ENCODE data around the gene CFAP47.

CFAP47 gene

GRCh38 chrX:36348509-36348908 lies 429.0 kb downstream of the CFAP47 start:
- DNase-seq (ENCODE audit: low read depth): no peak
- no peak for TF ChIP-seq CTCF (conservative IDR thresholded peaks at IDR 0.05; ENCODE audit: low read length)
- no peak overlapping the region for H3K4me3 ChIP-seq (ENCODE audit: low read length)

GRCh38 chrX:36357855-36358254 lies 438.3 kb downstream of the CFAP47 start:
- H3K4me3 ChIP-seq (ENCODE audit: low read length): no peak overlapping the region
- DNase-seq (ENCODE audit: low read depth): no peak
- no peak for TF ChIP-seq CTCF (conservative IDR thresholded peaks at IDR 0.05; ENCODE audit: low read length)

DNA sequence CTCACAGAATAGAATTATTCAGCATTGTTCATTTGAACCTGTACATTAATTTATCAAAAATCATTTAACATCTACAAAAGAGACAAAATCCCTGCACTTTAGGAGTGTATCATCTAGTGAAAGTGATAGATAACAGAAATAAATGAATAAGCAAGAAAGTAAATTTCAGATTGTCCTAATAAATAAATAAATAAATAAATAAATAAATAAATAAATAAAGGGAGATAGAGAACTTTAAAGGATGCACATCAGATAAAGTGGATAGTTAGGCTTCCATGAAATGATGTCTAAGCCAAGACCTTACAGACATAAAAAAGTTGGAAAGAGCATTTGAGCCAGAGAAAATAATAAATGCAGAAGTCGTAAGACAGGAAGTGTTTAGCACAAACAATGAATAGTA lies 444.7 kb downstream of the CFAP47 start:
- no peak overlapping the region for H3K4me3 ChIP-seq (ENCODE audit: low read length)
- DNase-seq (ENCODE audit: low read depth): no peak
- no peak for TF ChIP-seq CTCF (conservative IDR thresholded peaks at IDR 0.05; ENCODE audit: low read length)

GRCh38 chrX:36383495-36383894 lies 464.0 kb downstream of the CFAP47 start:
- DNase-seq (ENCODE audit: low read depth): no peak
- no peak for TF ChIP-seq CTCF (conservative IDR thresholded peaks at IDR 0.05; ENCODE audit: low read length)
- no peak overlapping the region for H3K4me3 ChIP-seq (ENCODE audit: low read length)

DNA sequence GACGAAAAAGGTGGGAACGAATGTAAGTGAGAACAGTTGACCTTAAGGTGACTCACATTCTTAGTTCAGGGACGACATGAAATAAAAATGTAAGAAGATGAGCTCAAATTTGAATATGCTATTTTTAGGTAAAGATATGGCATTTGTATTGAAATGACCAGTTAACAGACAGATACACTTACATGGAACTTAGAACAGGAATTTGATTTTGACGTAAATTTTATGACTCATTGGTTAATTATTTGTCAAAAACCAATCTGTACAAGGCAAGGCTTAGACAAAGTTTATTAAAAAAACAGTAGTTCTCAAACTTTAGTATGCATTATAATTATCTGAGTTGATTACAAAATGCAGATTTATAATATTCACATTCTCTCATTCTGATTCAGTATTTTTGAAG lies 469.4 kb downstream of the CFAP47 start:
- no peak for TF ChIP-seq CTCF (conservative IDR thresholded peaks at IDR 0.05; ENCODE audit: low read length)
- no peak for DNase-seq (ENCODE audit: low read depth)
- H3K4me3 ChIP-seq (ENCODE audit: low read length): no peak overlapping the region

- no peak for TF ChIP-seq CTCF (conservative IDR thresholded peaks at IDR 0.05; ENCODE audit: low read length)
- no peak for DNase-seq (ENCODE audit: low read depth)
- no peak overlapping the region for H3K4me3 ChIP-seq (ENCODE audit: low read length)
These were observed 482.2 kb downstream of the CFAP47 start for GRCh38 chrX:36401774-36402173.

DNA sequence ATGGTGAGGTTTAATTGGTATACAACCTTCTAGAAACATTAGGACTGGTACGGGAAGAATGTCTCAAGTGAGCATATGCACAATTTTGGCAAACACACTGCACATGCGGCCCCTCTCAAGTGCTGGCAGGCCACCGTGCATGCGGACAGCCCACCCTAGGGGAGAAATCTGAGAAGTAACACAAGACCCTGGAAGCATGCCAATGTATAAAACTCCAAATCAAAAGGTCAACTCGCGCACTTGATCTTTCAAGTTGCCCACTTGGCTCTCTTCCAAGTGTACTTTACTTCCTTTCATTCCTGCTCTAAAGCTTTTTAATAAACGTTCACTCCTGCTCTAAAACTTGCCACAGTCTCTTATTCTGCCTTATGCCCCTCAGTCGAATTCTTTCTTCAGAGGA lies 488.3 kb downstream of the CFAP47 start:
- DNase-seq (ENCODE audit: low read depth): no peak
- no peak overlapping the region for H3K4me3 ChIP-seq (ENCODE audit: low read length)
- no peak for TF ChIP-seq CTCF (conservative IDR thresholded peaks at IDR 0.05; ENCODE audit: low read length)

All from AG10803 (cell line).